H9 (cell line): ENCODE results near the gene TGFA. TPM values are rescaled to one million over a fixed set of nuclear protein-coding genes. Genes with fewer than 3 reads are reported as not detected.

ENCODE experiments used
- DNase-seq: peaks from one replicate; pipeline ENCODE4 v3.0.0-alpha.2; 2017
- H2AFZ ChIP-seq: one replicate; pipeline ENCODE4 v1.6.1; 2013; ENCODE audit warnings: mild to moderate bottlenecking, low read length, control low read depth, moderate library complexity
- H2AK5ac ChIP-seq: 2 replicates; pipeline ENCODE4 v1.6.1; 2013; ENCODE audit warnings: low read length, control low read depth, mixed read lengths; ENCODE audit not compliant: insufficient read length
- H2BK120ac ChIP-seq: one replicate; pipeline ENCODE4 v1.6.1; 2013; ENCODE audit warnings: low read depth, mild to moderate bottlenecking, low read length, control low read depth, inconsistent platforms; ENCODE audit not compliant: poor library complexity, severe bottlenecking
- H2BK12ac ChIP-seq: 2 replicates; pipeline ENCODE4 v1.6.1; 2013; ENCODE audit warnings: low read length, control low read depth, mixed read lengths, low read depth; ENCODE audit not compliant: insufficient read length
- H2BK15ac ChIP-seq: 2 replicates; pipeline ENCODE4 v1.6.1; 2013; ENCODE audit warnings: low read depth, low read length, control low read depth
- H2BK20ac ChIP-seq: one replicate; pipeline ENCODE4 v1.6.1; 2013; ENCODE audit warnings: low read depth, mild to moderate bottlenecking, low read length, control low read depth, inconsistent platforms; ENCODE audit not compliant: poor library complexity, severe bottlenecking
- H2BK5ac ChIP-seq: 2 replicates; pipeline ENCODE4 v1.6.1; 2013; ENCODE audit warnings: low read length, control low read depth, mixed read lengths; ENCODE audit not compliant: insufficient read length
- H3K14ac ChIP-seq: 2 replicates; pipeline ENCODE4 v1.6.1; 2013; ENCODE audit warnings: low read length, control low read depth; ENCODE audit not compliant: insufficient read depth
- H3K18ac ChIP-seq: 2 replicates; pipeline ENCODE4 v1.6.1; 2013; ENCODE audit warnings: low read depth, mild to moderate bottlenecking, mixed read lengths, low read length, control low read depth; ENCODE audit not compliant: insufficient read length
- H3K23ac ChIP-seq: 2 replicates; pipeline ENCODE4 v1.6.1; 2013; ENCODE audit warnings: low read length, control low read depth, mixed read lengths, low read depth; ENCODE audit not compliant: insufficient read length
- H3K23me2 ChIP-seq: 2 replicates; pipeline ENCODE4 v1.6.1; 2013; ENCODE audit warnings: low read depth, mild to moderate bottlenecking, mixed read lengths, low read length, control low read depth; ENCODE audit not compliant: insufficient read length, poor library complexity, severe bottlenecking
- H3K27ac ChIP-seq: 2 replicates; pipeline ENCODE4 v1.5.1; 2013; ENCODE audit warnings: low read length, control low read depth, mixed read lengths, low read depth; ENCODE audit not compliant: insufficient read length
- H3K27me3 ChIP-seq: 2 replicates; pipeline ENCODE4 v1.6.1; 2013; ENCODE audit warnings: low read length, control low read depth, inconsistent platforms; ENCODE audit not compliant: insufficient read depth
- H3K4ac ChIP-seq: 2 replicates; pipeline ENCODE4 v1.6.1; 2013; ENCODE audit warnings: low read depth, mild to moderate bottlenecking, control low read depth, inconsistent platforms, low read length, moderate library complexity
- H3K4me1 ChIP-seq: 2 replicates; pipeline ENCODE4 v1.6.1; 2013; ENCODE audit warnings: low read length, control low read depth, inconsistent platforms; ENCODE audit not compliant: insufficient read depth
- H3K4me2 ChIP-seq: 2 replicates; pipeline ENCODE4 v1.6.1; 2013; ENCODE audit warnings: low read length, control low read depth, mixed read lengths; ENCODE audit not compliant: insufficient read length, insufficient read depth
- H3K56ac ChIP-seq: 2 replicates; pipeline ENCODE4 v1.6.1; 2013; ENCODE audit warnings: low read depth, mild to moderate bottlenecking, mixed read lengths, low read length, control low read depth; ENCODE audit not compliant: insufficient read length
- H3K79me1 ChIP-seq: 2 replicates; pipeline ENCODE4 v1.6.1; 2013; ENCODE audit warnings: low read depth, mild to moderate bottlenecking, moderate library complexity, low read length, control low read depth, inconsistent platforms; ENCODE audit not compliant: insufficient read depth, poor library complexity, severe bottlenecking
- H3K79me2 ChIP-seq: 2 replicates; pipeline ENCODE4 v1.6.1; 2013; ENCODE audit warnings: low read length, control low read depth, inconsistent platforms; ENCODE audit not compliant: insufficient read depth
- H3K9ac ChIP-seq: 2 replicates; pipeline ENCODE4 v1.6.1; 2013; ENCODE audit warnings: low read length, control low read depth, mixed read lengths; ENCODE audit not compliant: insufficient read length; ENCODE audit errors: extremely low read depth
- H3K9me3 ChIP-seq: one replicate; pipeline ENCODE4 v1.6.1; 2013; ENCODE audit warnings: low read depth, low read length, inconsistent platforms; ENCODE audit not compliant: control insufficient read depth
- H3T11ph ChIP-seq: one replicate; pipeline ENCODE4 v1.6.1; 2013; ENCODE audit warnings: mild to moderate bottlenecking, low read length, control low read depth, inconsistent platforms
- H4K20me1 ChIP-seq: one replicate; pipeline ENCODE4 v1.6.1; 2013; ENCODE audit not compliant: control insufficient read depth, insufficient read length, insufficient read depth
- H4K5ac ChIP-seq: 2 replicates; pipeline ENCODE4 v1.6.1; 2013; ENCODE audit warnings: low read depth, mild to moderate bottlenecking, mixed read lengths, low read length, control low read depth; ENCODE audit not compliant: insufficient read length
- H4K8ac ChIP-seq: replicated peaks from 2 replicates; pipeline ENCODE4 v1.6.1; 2013; ENCODE audit warnings: low read length, control low read depth, mixed read lengths, low read depth; ENCODE audit not compliant: insufficient read length
- H4K91ac ChIP-seq: 2 replicates; pipeline ENCODE4 v1.6.1; 2013; ENCODE audit warnings: low read depth, mild to moderate bottlenecking, moderate library complexity, mixed read lengths, low read length, control low read depth; ENCODE audit not compliant: insufficient read length
- H3K27ac Mint-ChIP-seq, 3 experiments: 2 replicates in 2 of 3; 3 replicates in 1 of 3; pipeline ENCODE4 v1.8.0; 2020 to 2021; ENCODE audit warnings: mixed read lengths in 3 of 3, mild to moderate bottlenecking in 1 of 3, moderate library complexity in 1 of 3
- H3K27me3 Mint-ChIP-seq: 2 replicates; pipeline ENCODE4 v1.8.0; 2021; ENCODE audit warnings: low read depth, mild to moderate bottlenecking, moderate library complexity, mixed read lengths
- H3K36me3 Mint-ChIP-seq, 3 experiments: 2 replicates in 2 of 3; 3 replicates in 1 of 3; pipeline ENCODE4 v1.8.0; 2020 to 2021; ENCODE audit warnings: low read depth in 3 of 3, mixed read lengths in 3 of 3; ENCODE audit not compliant: insufficient read depth in 1 of 3
- H3K4me1 Mint-ChIP-seq, 2 experiments: 2 replicates each; pipeline ENCODE4 v1.8.0; 2020; ENCODE audit warnings: mixed read lengths in 2 of 2
- H3K4me3 Mint-ChIP-seq, 2 experiments: 2 replicates in 1 of 2; 3 replicates in 1 of 2; pipeline ENCODE4 v1.8.0; 2020 to 2021; ENCODE audit warnings: mild to moderate bottlenecking in 2 of 2, mixed read lengths in 2 of 2, moderate library complexity in 1 of 2
- H3K9me3 Mint-ChIP-seq, 2 experiments: 2 replicates in 1 of 2; 3 replicates in 1 of 2; pipeline ENCODE4 v1.8.0; 2020; ENCODE audit warnings: mild to moderate bottlenecking in 2 of 2, mixed read lengths in 2 of 2, moderate library complexity in 1 of 2
- CTCF ChIP-seq: fragments of 200-600 bp; sonication (generic); conservative IDR thresholded peaks from 3 replicates; pipeline ENCODE4 v1.8.0; 2021; ENCODE audit warnings: antibody characterized with exemption, mild to moderate bottlenecking
- WGBS: extraction: QIAGEN DNeasy Blood & Tissue Kit; methylation state at CpG from one replicate; pipeline ENCODE4 v1.1.7; 2013; ENCODE audit warnings: missing lambda C conversion rate, low lambda C conversion rate, mixed read lengths; ENCODE audit not compliant: insufficient read length; ENCODE audit errors: extremely low coverage; 5-methylcytosine and 5-hydroxymethylcytosine counted together
- total RNA-seq: library from RNA; stranded (reverse); gene quantifications from 2 replicates; pipeline ENCODE4 v1.2.1, GENCODE V29; 2021

TGFA gene
- total RNA-seq, 1 experiment from 2014 or later, result 3.3 TPM

GRCh38 chr2:70425682-70426301, 127.8 kb downstream of the TGFA start:
- H3T11ph ChIP-seq, result no peak overlapping the region
- no peak overlapping the region for H3K4ac ChIP-seq
- no peaks in the 10 kb centered on the region; the same call in 1 of the 2 replicates for H3K4me1 ChIP-seq
- H2AK5ac ChIP-seq, result no peak overlapping the region
- TF ChIP-seq CTCF, result no peak
- H3K23ac ChIP-seq, result no peak overlapping the region
- Mint-ChIP-seq H3K9me3 (peaks cover 0 to 3% of the 10 kb centered on the region in 2 experiments; a peak in 2 of 5 replicates), H3K36me3 (no peaks in the 10 kb centered on the region; a peak in 1 of 7 replicates), H3K27ac (peak overlapping the region in 1 of 3 experiments; percentile 92; a peak in 1 of 7 replicates), H3K4me1 (no peaks in the 10 kb centered on the region), H3K27me3 (peaks cover 2% of the 10 kb centered on the region; the same call in 1 of the 2 replicates), H3K4me3 (no peak overlapping the region)
- no peaks in the 10 kb centered on the region for H3K23me2 ChIP-seq
- peak overlapping the region; percentile 78 for H2AFZ ChIP-seq
- H2BK15ac ChIP-seq, result no peak overlapping the region
- no peak overlapping the region for H2BK120ac ChIP-seq
- no peak overlapping the region for H3K14ac ChIP-seq
- no CpG with 5 or more reads among the region's 7 CpGs for WGBS
- H4K5ac ChIP-seq, result no peak overlapping the region
- no peak overlapping the region for H4K8ac ChIP-seq
- peak overlapping the region; percentile 26 for H2BK20ac ChIP-seq
- H4K91ac ChIP-seq, result no peak overlapping the region
- H3K79me2 ChIP-seq, result no peaks in the 10 kb centered on the region
- no peaks in the 10 kb centered on the region for H3K27me3 ChIP-seq
- H2BK12ac ChIP-seq, result no peak overlapping the region
- H3K56ac ChIP-seq, result no peak overlapping the region
- no peaks in the 10 kb centered on the region for H3K9me3 ChIP-seq
- no peak overlapping the region for H3K27ac ChIP-seq
- H3K79me1 ChIP-seq, result no peaks in the 10 kb centered on the region
- H3K9ac ChIP-seq, result no peak overlapping the region
- no peak overlapping the region for H2BK5ac ChIP-seq
- no peaks in the 10 kb centered on the region for H4K20me1 ChIP-seq
- DNase-seq, result no peak
- no peak overlapping the region for H3K18ac ChIP-seq
- no peak overlapping the region for H3K4me2 ChIP-seq
